CD14-positive monocyte (primary cell): ENCODE data around the gene MTARC2. TPM values are rescaled to one million over a fixed set of nuclear protein-coding genes. Genes with fewer than 3 reads are reported as not detected.
A peak's percentile ranks its signal among the peaks of the same experiment; 100 is the strongest.

Source experiments
- DNase-seq, 3 donors: peaks; one replicate each; pipeline ENCODE4 v3.0.0-alpha.2; 2011 to 2022
- H2AFZ ChIP-seq: 2 replicates; pipeline ENCODE4 v1.6.0; 2012; ENCODE audit warnings: mild to moderate bottlenecking, low read depth, low read length, inconsistent platforms; ENCODE audit not compliant: insufficient read depth, poor library complexity, severe bottlenecking
- H3K27ac ChIP-seq, 2 donors: 1 replicate in 1 of 2; 2 replicates in 1 of 2; pipeline ENCODE4 v1.5.1; 2012 to 2013; ENCODE audit warnings: low read length in 2 of 2, control low read depth in 1 of 2, inconsistent platforms in 1 of 2, low read depth in 1 of 2, mild to moderate bottlenecking in 1 of 2
- H3K27me3 ChIP-seq, 2 donors: one replicate each; pipeline versions ENCODE4 v1.6.0 to v1.6.1; 2011 to 2013; ENCODE audit warnings: low read length in 2 of 2; ENCODE audit not compliant: control insufficient read depth in 2 of 2, insufficient read depth in 2 of 2
- H3K36me3 ChIP-seq, 2 donors: replicated peaks in 1 of 2; 1 replicate in 1 of 2; 2 replicates in 1 of 2; pipeline versions ENCODE4 v1.5.1 to v1.6.1; 2012 to 2013; ENCODE audit warnings: low read length in 2 of 2, control low read depth in 1 of 2, inconsistent platforms in 1 of 2, mild to moderate bottlenecking in 1 of 2; ENCODE audit not compliant: insufficient read depth in 2 of 2, control insufficient read depth in 1 of 2
- H3K4me1 ChIP-seq, 2 donors: 1 replicate in 1 of 2; 2 replicates in 1 of 2; pipeline versions ENCODE4 v1.5.1 to v1.6.1; 2012 to 2013; ENCODE audit warnings: low read length in 2 of 2, control low read depth in 1 of 2, inconsistent platforms in 1 of 2, mild to moderate bottlenecking in 1 of 2, moderate library complexity in 1 of 2; ENCODE audit not compliant: insufficient read depth in 2 of 2, control insufficient read depth in 1 of 2
- H3K4me2 ChIP-seq: replicated peaks from 2 replicates; pipeline ENCODE3; 2012; ENCODE audit warnings: low read length, moderate library complexity, mild to moderate bottlenecking; ENCODE audit not compliant: poor library complexity, severe bottlenecking; ENCODE audit errors: extremely low read depth
- H3K4me3 ChIP-seq, 3 experiments: fragments of 200-600 bp in 1 of 3; sonication (generic) in 1 of 3; replicated peaks in 1 of 3; 1 replicate in 2 of 3; 2 replicates in 1 of 3; pipeline ENCODE4 v1.5.1; 2011 to 2013; ENCODE audit warnings: low read length in 3 of 3, mild to moderate bottlenecking in 3 of 3, control low read depth in 2 of 3, low read depth in 2 of 3, inconsistent platforms in 1 of 3, moderate library complexity in 1 of 3
- H3K79me2 ChIP-seq: 2 replicates; pipeline ENCODE4 v1.6.0; 2012; ENCODE audit warnings: mild to moderate bottlenecking, control low read depth, inconsistent platforms, low read length, moderate library complexity; ENCODE audit not compliant: insufficient read depth
- H3K9ac ChIP-seq: 2 replicates; pipeline ENCODE4 v1.6.0; 2017; ENCODE audit warnings: low read length, mild to moderate bottlenecking; ENCODE audit not compliant: insufficient read depth, poor library complexity, severe bottlenecking
- H3K9me3 ChIP-seq, 2 donors: replicated peaks in 1 of 2; 1 replicate in 1 of 2; 2 replicates in 1 of 2; pipeline versions ENCODE4 v1.5.1 to v1.6.1; 2012 to 2013; ENCODE audit warnings: low read length in 2 of 2, control low read depth in 1 of 2; ENCODE audit not compliant: control insufficient read depth in 1 of 2, insufficient read depth in 1 of 2
- H4K20me1 ChIP-seq: 2 replicates; pipeline ENCODE4 v1.6.0; 2012; ENCODE audit warnings: mild to moderate bottlenecking, low read length, control low read depth, moderate library complexity; ENCODE audit not compliant: insufficient read depth
- H3K27ac Mint-ChIP-seq, 7 donors: one replicate each; pipeline ENCODE4 v1.8.0; 2020; ENCODE audit warnings: mild to moderate bottlenecking in 7 of 7, mixed read lengths in 7 of 7, moderate library complexity in 6 of 7, inconsistent platforms in 2 of 7
- H3K27me3 Mint-ChIP-seq, 3 donors: one replicate each; pipeline ENCODE4 v1.8.0; 2021 to 2022; ENCODE audit warnings: low read depth in 3 of 3, mild to moderate bottlenecking in 3 of 3, mixed read lengths in 3 of 3, moderate library complexity in 3 of 3, inconsistent platforms in 1 of 3
- H3K36me3 Mint-ChIP-seq, 2 donors: one replicate each; pipeline ENCODE4 v1.8.0; 2020; ENCODE audit warnings: mixed read lengths in 2 of 2, inconsistent platforms in 1 of 2, mild to moderate bottlenecking in 1 of 2
- H3K4me1 Mint-ChIP-seq: one replicate; pipeline ENCODE4 v1.8.0; 2020; ENCODE audit warnings: mild to moderate bottlenecking, mixed read lengths
- H3K4me3 Mint-ChIP-seq, 2 donors: one replicate each; pipeline ENCODE4 v1.8.0; 2020; ENCODE audit warnings: mild to moderate bottlenecking in 2 of 2, mixed read lengths in 2 of 2, moderate library complexity in 1 of 2
- H3K9me3 Mint-ChIP-seq, 7 donors: one replicate each; pipeline ENCODE4 v1.8.0; 2020 to 2022; ENCODE audit warnings: mixed read lengths in 7 of 7, mild to moderate bottlenecking in 6 of 7, moderate library complexity in 6 of 7, inconsistent platforms in 2 of 7
- CTCF ChIP-seq: fragments of 200-600 bp; IDR thresholded peaks from one replicate; pipeline ENCODE4 v1.8.0; 2022; ENCODE audit warnings: antibody characterized with exemption, mild to moderate bottlenecking
- WGBS: methylation state at CpG from one replicate; pipeline ENCODE4 v1.1.5; 2013; ENCODE audit warnings: missing lambda C conversion rate; ENCODE audit not compliant: insufficient coverage; 5-methylcytosine and 5-hydroxymethylcytosine counted together
- intact Hi-C, 2 donors: fragments of 100-400 bp; cut with micrococcal nuclease; formaldehyde crosslinking; loops; one replicate each; pipeline versions ENCODE4 v1.15.0 to v1.15.1; 2023
- polyA plus RNA-seq, 3 donors: library from polyadenylated mRNA; depleted of rRNA in 1 of 3; unstranded in 2 of 3; stranded (reverse) in 1 of 3; fragments of 300-500 nt in 2 of 3; fragments of >200 nt in 1 of 3; fragmentation: Illumina TruSeq in 2 of 3; gene quantifications; 1 replicate in 2 of 3; 2 replicates in 1 of 3; pipeline ENCODE4 v1.2.3, GENCODE V29; 2012 to 2021

The MTARC2 gene
- polyA plus RNA-seq, 3 donors = 0.29 to 0.81 (median 0.56) TPM

DNA sequence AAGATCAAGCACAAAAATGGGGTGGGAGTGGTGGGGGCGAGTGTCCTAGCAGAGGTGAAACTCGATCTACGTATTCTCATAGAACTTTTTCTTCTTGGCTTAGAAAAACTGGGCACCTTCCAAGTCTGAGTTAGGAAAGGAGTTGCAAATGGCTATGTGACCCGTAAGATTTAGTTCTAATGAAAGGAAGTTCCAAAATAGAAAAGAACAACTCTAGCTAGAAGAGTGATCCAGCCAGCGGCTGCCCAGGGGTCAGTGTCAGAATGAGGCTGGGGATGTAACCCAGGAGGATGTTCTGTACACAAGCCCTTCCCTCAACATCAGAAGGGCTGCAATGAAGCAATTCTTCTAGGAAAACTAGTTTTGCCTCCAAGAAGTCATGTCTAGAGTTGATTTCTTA lies 43.8 kb downstream of the MTARC2 start:
- Histone ChIP-seq H3K4me3 (no peak overlapping the region), H3K36me3 (peaks cover 26 to 34% of the 10 kb centered on the region in 2 donors), H3K4me1 (peaks cover 49 to 54% of the 10 kb centered on the region in 2 donors), H3K9me3 (no peaks in the 10 kb centered on the region), H2AFZ (peak overlapping the region; percentile 63), H4K20me1 (no peaks in the 10 kb centered on the region), H3K27me3 (no peaks in the 10 kb centered on the region), H3K27ac (peak overlapping the region in 1 of 2 donors; percentile 72), H3K9ac (no peak overlapping the region), H3K79me2 (peaks cover 76% of the 10 kb centered on the region), H3K4me2 (peak overlapping the region; percentile 12)
- Mint-ChIP-seq H3K27me3 (no peaks in the 10 kb centered on the region), H3K4me1 (peaks cover 58% of the 10 kb centered on the region), H3K4me3 (no peak overlapping the region), H3K36me3 (peaks cover 12 to 35% of the 10 kb centered on the region in 2 donors), H3K9me3 (peaks cover 0 to 3% (median 0%) of the 10 kb centered on the region in 7 donors), H3K27ac (peak overlapping the region in 6 of 7 donors; percentile 5 to 76 (median 66))
- no peak for TF ChIP-seq CTCF
- no peak for DNase-seq
- WGBS = 100% methylated on average over 2 of the region's 5 CpGs
- intact Hi-C loops = no loop called here

DNA sequence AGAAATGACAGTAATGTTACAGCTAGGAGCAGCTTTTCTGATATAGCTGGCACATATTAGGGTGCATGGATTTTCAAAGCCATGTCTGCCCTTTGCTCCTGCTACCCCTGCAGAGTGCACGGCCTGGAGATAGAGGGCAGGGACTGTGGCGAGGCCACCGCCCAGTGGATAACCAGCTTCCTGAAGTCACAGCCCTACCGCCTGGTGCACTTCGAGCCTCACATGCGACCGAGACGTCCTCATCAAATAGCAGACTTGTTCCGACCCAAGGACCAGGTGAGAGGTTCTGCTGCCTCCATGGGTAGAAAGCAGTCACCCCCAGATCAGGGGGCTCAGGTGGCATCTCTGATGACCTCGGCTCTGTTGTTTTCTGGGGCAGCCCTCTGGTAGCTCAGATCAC lies 48.4 kb downstream of the MTARC2 start:
- TF ChIP-seq CTCF = no peak
- no peaks in the 10 kb centered on the region for H3K9me3 Mint-ChIP-seq
- no peak for DNase-seq

More for the DNA sequence above, 48.4 kb downstream of the MTARC2 start:
- Histone ChIP-seq H3K36me3 (peaks cover 72 to 80% of the 10 kb centered on the region in 2 donors), H4K20me1 (peaks cover 13% of the 10 kb centered on the region), H3K27me3 (no peaks in the 10 kb centered on the region), H3K79me2 (peaks cover 30% of the 10 kb centered on the region), H3K4me1 (peaks cover 7 to 8% of the 10 kb centered on the region in 2 donors), H2AFZ (no peak overlapping the region), H3K9ac (no peak overlapping the region), H3K27ac (peak overlapping the region in 1 of 2 donors; percentile 44), H3K4me3 (no peak overlapping the region), H3K4me2 (no peak overlapping the region), H3K9me3 (no peaks in the 10 kb centered on the region)
- intact Hi-C loops = no loop called here
- H3K36me3 Mint-ChIP-seq = peaks cover 55 to 78% of the 10 kb centered on the region in 2 donors
- no peak overlapping the region for H3K4me3 Mint-ChIP-seq
- no peaks in the 10 kb centered on the region for H3K27me3 Mint-ChIP-seq
- peaks cover 14% of the 10 kb centered on the region for H3K4me1 Mint-ChIP-seq
- peak overlapping the region in 2 of 7 donors; percentile 42 to 70 for H3K27ac Mint-ChIP-seq
- 94% methylated on average over 9 of the region's 10 CpGs for WGBS
